Suprapubic skin (tissue), 4 donors: ENCODE data around the gene GRM3. TPM values are rescaled to one million over a fixed set of nuclear protein-coding genes. Genes with fewer than 3 reads are reported as not detected.

Source experiments
- DNase-seq, 2 donors: peaks; one replicate each; pipeline ENCODE4 v3.0.0-alpha.2; 2019; ENCODE audit warnings: low spot score in 2 of 2
- H3K27ac ChIP-seq: fragments of 200-600 bp; sonication (generic); one replicate; pipeline ENCODE4 v1.5.1; 2019
- H3K27me3 ChIP-seq: fragments of 200-600 bp; sonication (generic); one replicate; pipeline ENCODE4 v1.5.1; 2019
- H3K36me3 ChIP-seq: fragments of 200-600 bp; sonication (generic); one replicate; pipeline ENCODE4 v1.5.1; 2019
- H3K4me1 ChIP-seq: fragments of 200-600 bp; sonication (generic); one replicate; pipeline ENCODE4 v1.5.1; 2019
- H3K4me3 ChIP-seq: fragments of 200-600 bp; sonication (generic); one replicate; pipeline ENCODE4 v1.5.1; 2019; ENCODE audit warnings: mild to moderate bottlenecking
- H3K9me3 ChIP-seq: fragments of 200-600 bp; sonication (generic); one replicate; pipeline ENCODE4 v1.5.1; 2019
- CTCF ChIP-seq, 2 donors: fragments of 200-600 bp in 1 of 2; fragments of 450-650 bp in 1 of 2; sonication (generic) in 1 of 2; IDR thresholded peaks; one replicate each; pipeline ENCODE4 v1.5.1; 2016 to 2019; ENCODE audit warnings: antibody characterized with exemption in 2 of 2, mild to moderate bottlenecking in 1 of 2, moderate library complexity in 1 of 2
- EP300 ChIP-seq: sonication (generic); formaldehyde crosslinking; IDR thresholded peaks from one replicate; pipeline ENCODE4 v1.6.1; 2017; ENCODE audit warnings: antibody characterized with exemption
- POLR2A ChIP-seq, 2 donors: fragments of 450-650 bp; IDR thresholded peaks; one replicate each; pipeline ENCODE4 v1.6.1; 2017; ENCODE audit warnings: antibody characterized with exemption in 2 of 2, mild to moderate bottlenecking in 2 of 2, moderate library complexity in 2 of 2
- POLR2AphosphoS5 ChIP-seq, 3 donors: sonication (generic); formaldehyde crosslinking; IDR thresholded peaks; one replicate each; pipeline ENCODE4 v1.6.1; 2017; ENCODE audit warnings: antibody characterized with exemption in 3 of 3
- WGBS: methylation state at CpG from one replicate; pipeline ENCODE4 v1.1.5; 2018; 5-methylcytosine and 5-hydroxymethylcytosine counted together
- total RNA-seq, 4 donors: library from RNA; depleted of rRNA; stranded (reverse); fragments of >200 nt; gene quantifications; one replicate each; pipeline ENCODE4 v1.1.0, GENCODE V29; 2016

Gene GRM3
- total RNA-seq, 4 donors from 2014 or later, result not detected

- no peaks in the 10 kb centered on the region for H3K36me3 ChIP-seq
- no peaks in the 10 kb centered on the region for H3K4me1 ChIP-seq
- no peak for TF ChIP-seq POLR2AphosphoS5 (IDR thresholded peaks at IDR 0.05)
- no peak for TF ChIP-seq POLR2A (IDR thresholded peaks at IDR 0.05)
- TF ChIP-seq EP300, result no peak
- no peaks in the 10 kb centered on the region for H3K27me3 ChIP-seq
- H3K9me3 ChIP-seq, result no peaks in the 10 kb centered on the region
- H3K4me3 ChIP-seq, result no peak overlapping the region
- DNase-seq, result no peak
- WGBS, result 89% methylated on average over 1 of the region's 1 CpG
- no peak overlapping the region for H3K27ac ChIP-seq
Measured at GRCh38 chr7:86826948-86827347, 183.2 kb downstream of the GRM3 start.

- H3K4me1 ChIP-seq, result no peaks in the 10 kb centered on the region
- H3K36me3 ChIP-seq, result no peaks in the 10 kb centered on the region
- no peak for DNase-seq
- 97% methylated on average over 3 of the region's 3 CpGs for WGBS
- no peak overlapping the region for H3K27ac ChIP-seq
- TF ChIP-seq POLR2A (IDR thresholded peaks at IDR 0.05), result no peak
- TF ChIP-seq EP300, result no peak
- no peak for TF ChIP-seq POLR2AphosphoS5 (IDR thresholded peaks at IDR 0.05)
- TF ChIP-seq CTCF (IDR thresholded peaks at IDR 0.05), result no peak
- no peaks in the 10 kb centered on the region for H3K27me3 ChIP-seq
- H3K9me3 ChIP-seq, result no peaks in the 10 kb centered on the region
- no peak overlapping the region for H3K4me3 ChIP-seq
Measured at GRCh38 chr7:86833360-86833759, 189.7 kb downstream of the GRM3 start.

- 64% methylated on average over 3 of the region's 3 CpGs for WGBS
Measured at GRCh38 chr7:86837235-86837634, 193.5 kb downstream of the GRM3 start.

GRCh38 chr7:86844608-86845007, 200.9 kb downstream of the GRM3 start:
- H3K4me3 ChIP-seq, result no peak overlapping the region
- DNase-seq, result no peak
- no peaks in the 10 kb centered on the region for H3K4me1 ChIP-seq
- no peaks in the 10 kb centered on the region for H3K27me3 ChIP-seq
- TF ChIP-seq POLR2AphosphoS5 (IDR thresholded peaks at IDR 0.05) (no peak), EP300 (no peak), POLR2A (IDR thresholded peaks at IDR 0.05) (no peak), CTCF (IDR thresholded peaks at IDR 0.05) (no peak)
- 88% methylated on average over 3 of the region's 3 CpGs for WGBS
- H3K36me3 ChIP-seq, result no peaks in the 10 kb centered on the region
- H3K27ac ChIP-seq, result no peak overlapping the region
- no peaks in the 10 kb centered on the region for H3K9me3 ChIP-seq

More at GRCh38 chr7:86837235-86837634, 193.5 kb downstream of the GRM3 start:
- Histone ChIP-seq H3K27ac (no peak overlapping the region), H3K27me3 (no peaks in the 10 kb centered on the region), H3K36me3 (no peaks in the 10 kb centered on the region), H3K9me3 (no peaks in the 10 kb centered on the region), H3K4me3 (no peak overlapping the region), H3K4me1 (no peaks in the 10 kb centered on the region)
- no peak for TF ChIP-seq POLR2A (IDR thresholded peaks at IDR 0.05)
- no peak for TF ChIP-seq CTCF (IDR thresholded peaks at IDR 0.05)
- no peak for TF ChIP-seq EP300
- no peak for TF ChIP-seq POLR2AphosphoS5 (IDR thresholded peaks at IDR 0.05)
- DNase-seq, result no peak

- Histone ChIP-seq H3K27ac (no peak overlapping the region), H3K27me3 (no peaks in the 10 kb centered on the region), H3K36me3 (no peaks in the 10 kb centered on the region), H3K4me3 (no peak overlapping the region), H3K9me3 (no peaks in the 10 kb centered on the region), H3K4me1 (no peaks in the 10 kb centered on the region)
- DNase-seq, result no peak
- WGBS, result 73% methylated on average over 3 of the region's 3 CpGs
- no peak for TF ChIP-seq EP300
- TF ChIP-seq POLR2AphosphoS5 (IDR thresholded peaks at IDR 0.05), result no peak
Measured at GRCh38 chr7:86846494-86847190, 202.9 kb downstream of the GRM3 start.

- no peak overlapping the region for H3K27ac ChIP-seq
- WGBS, result 77% methylated on average over 2 of the region's 2 CpGs
Measured at GRCh38 chr7:86848226-86848625, 204.5 kb downstream of the GRM3 start.

More at GRCh38 chr7:86848226-86848625, 204.5 kb downstream of the GRM3 start:
- no peaks in the 10 kb centered on the region for H3K4me1 ChIP-seq
- no peak for DNase-seq
- H3K36me3 ChIP-seq, result no peaks in the 10 kb centered on the region
- TF ChIP-seq POLR2A (IDR thresholded peaks at IDR 0.05) (no peak), POLR2AphosphoS5 (IDR thresholded peaks at IDR 0.05) (no peak), CTCF (IDR thresholded peaks at IDR 0.05) (no peak), EP300 (no peak)
- H3K9me3 ChIP-seq, result no peaks in the 10 kb centered on the region
- no peaks in the 10 kb centered on the region for H3K27me3 ChIP-seq
- H3K4me3 ChIP-seq, result no peak overlapping the region
